PC-9 (cell line): Measurements from ENCODE around the gene ADGRE3.

Experiments
- CTCF ChIP-seq: fragments of 200-600 bp; sonication (generic); conservative IDR thresholded peaks from 2 replicates; pipeline ENCODE4 v1.6.1; 2017; ENCODE audit warnings: mixed run types, antibody characterized with exemption, mild to moderate bottlenecking, moderate library complexity
- EZH2 ChIP-seq: fragments of 200-600 bp; sonication (generic); IDR thresholded peaks from 2 replicates; pipeline ENCODE4 v1.8.0; 2017; ENCODE audit warnings: antibody characterized with exemption, low read depth

GRCh38 chr19:14629557-14629956, 45.1 kb downstream of the ADGRE3 start:
- no peak for TF ChIP-seq CTCF
- TF ChIP-seq EZH2 = no peak
